ENCODE results near the gene TM4SF20.

TM4SF20 gene

GRCh38 chr2:227414846-227415245, 35.7 kb upstream of the TM4SF20 start:
- no peak for DNase-seq (ENCODE audit: low read depth)
- no peak overlapping the region for H3K4me3 ChIP-seq (ENCODE audit: low read length)
- TF ChIP-seq, protein P1, sequence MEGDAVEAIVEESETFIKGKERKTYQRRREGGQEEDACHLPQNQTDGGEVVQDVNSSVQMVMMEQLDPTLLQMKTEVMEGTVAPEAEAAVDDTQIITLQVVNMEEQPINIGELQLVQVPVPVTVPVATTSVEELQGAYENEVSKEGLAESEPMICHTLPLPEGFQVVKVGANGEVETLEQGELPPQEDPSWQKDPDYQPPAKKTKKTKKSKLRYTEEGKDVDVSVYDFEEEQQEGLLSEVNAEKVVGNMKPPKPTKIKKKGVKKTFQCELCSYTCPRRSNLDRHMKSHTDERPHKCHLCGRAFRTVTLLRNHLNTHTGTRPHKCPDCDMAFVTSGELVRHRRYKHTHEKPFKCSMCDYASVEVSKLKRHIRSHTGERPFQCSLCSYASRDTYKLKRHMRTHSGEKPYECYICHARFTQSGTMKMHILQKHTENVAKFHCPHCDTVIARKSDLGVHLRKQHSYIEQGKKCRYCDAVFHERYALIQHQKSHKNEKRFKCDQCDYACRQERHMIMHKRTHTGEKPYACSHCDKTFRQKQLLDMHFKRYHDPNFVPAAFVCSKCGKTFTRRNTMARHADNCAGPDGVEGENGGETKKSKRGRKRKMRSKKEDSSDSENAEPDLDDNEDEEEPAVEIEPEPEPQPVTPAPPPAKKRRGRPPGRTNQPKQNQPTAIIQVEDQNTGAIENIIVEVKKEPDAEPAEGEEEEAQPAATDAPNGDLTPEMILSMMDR (conservative IDR thresholded peaks at IDR 0.05; ENCODE audit: low read depth, low read length) = no peak

GRCh38 chr2:227413371-227413770, 34.3 kb upstream of the TM4SF20 start:
- TF ChIP-seq, protein P1 (conservative IDR thresholded peaks at IDR 0.05; ENCODE audit: low read depth, low read length) = no peak
- H3K4me3 ChIP-seq (ENCODE audit: low read length) = no peak overlapping the region
- DNase-seq (ENCODE audit: low read depth) = no peak

DNA sequence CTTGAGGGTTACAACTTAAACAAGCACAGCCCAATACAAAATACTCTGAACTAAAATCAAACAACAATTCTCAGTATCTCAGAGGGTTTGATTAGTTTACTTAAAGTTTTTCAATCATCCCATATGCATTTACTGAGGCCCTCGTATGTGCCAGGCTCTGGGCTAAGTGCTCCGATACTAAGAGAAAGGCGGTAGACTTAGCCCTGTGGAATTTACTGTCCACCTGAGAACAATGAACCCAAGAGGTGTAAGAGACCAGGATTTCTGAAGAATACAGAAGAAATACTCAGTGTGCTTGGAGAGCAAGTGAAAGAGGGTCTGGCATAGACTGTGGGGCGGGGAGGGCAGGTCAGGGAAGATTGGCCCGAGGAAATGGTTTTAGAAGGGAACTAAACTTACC, 33.8 kb upstream of the TM4SF20 start:
- DNase-seq (ENCODE audit: low read depth) = no peak
- TF ChIP-seq, protein P1 (conservative IDR thresholded peaks at IDR 0.05; ENCODE audit: low read depth, low read length) = no peak
- no peak overlapping the region for H3K4me3 ChIP-seq (ENCODE audit: low read length)

DNA sequence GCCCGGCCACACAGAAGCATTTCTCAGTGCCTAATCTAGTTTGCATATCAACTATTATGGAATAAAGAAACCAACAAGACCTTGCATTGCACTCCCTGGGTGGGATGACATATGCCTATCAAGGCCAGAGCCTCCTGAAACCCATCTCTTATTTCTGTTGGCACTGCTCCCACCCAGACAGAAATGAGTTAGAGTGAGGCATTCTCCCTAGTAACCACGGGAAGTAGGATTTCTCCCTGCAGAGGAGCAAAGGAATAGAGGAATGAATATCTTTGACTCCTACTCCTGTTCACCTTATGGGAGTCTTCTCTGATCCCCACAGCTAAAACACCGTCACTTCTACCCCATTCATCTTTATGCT, 32.9 kb upstream of the TM4SF20 start:
- TF ChIP-seq, protein P1 (conservative IDR thresholded peaks at IDR 0.05; ENCODE audit: low read depth, low read length) = no peak
- no peak overlapping the region for H3K4me3 ChIP-seq (ENCODE audit: low read length)
- DNase-seq (ENCODE audit: low read depth) = no peak

GRCh38 chr2:227411320-227411989, 32.3 kb upstream of the TM4SF20 start:
- TF ChIP-seq, protein P1 (conservative IDR thresholded peaks at IDR 0.05; ENCODE audit: low read depth, low read length) = no peak
- DNase-seq (ENCODE audit: low read depth) = no peak
- no peak overlapping the region for H3K4me3 ChIP-seq (ENCODE audit: low read length)

GRCh38 chr2:227410191-227410590, 31.1 kb upstream of the TM4SF20 start:
- TF ChIP-seq, protein P1 (conservative IDR thresholded peaks at IDR 0.05; ENCODE audit: low read depth, low read length) = no peak
- DNase-seq (ENCODE audit: low read depth) = no peak
- no peak overlapping the region for H3K4me3 ChIP-seq (ENCODE audit: low read length)

DNA sequence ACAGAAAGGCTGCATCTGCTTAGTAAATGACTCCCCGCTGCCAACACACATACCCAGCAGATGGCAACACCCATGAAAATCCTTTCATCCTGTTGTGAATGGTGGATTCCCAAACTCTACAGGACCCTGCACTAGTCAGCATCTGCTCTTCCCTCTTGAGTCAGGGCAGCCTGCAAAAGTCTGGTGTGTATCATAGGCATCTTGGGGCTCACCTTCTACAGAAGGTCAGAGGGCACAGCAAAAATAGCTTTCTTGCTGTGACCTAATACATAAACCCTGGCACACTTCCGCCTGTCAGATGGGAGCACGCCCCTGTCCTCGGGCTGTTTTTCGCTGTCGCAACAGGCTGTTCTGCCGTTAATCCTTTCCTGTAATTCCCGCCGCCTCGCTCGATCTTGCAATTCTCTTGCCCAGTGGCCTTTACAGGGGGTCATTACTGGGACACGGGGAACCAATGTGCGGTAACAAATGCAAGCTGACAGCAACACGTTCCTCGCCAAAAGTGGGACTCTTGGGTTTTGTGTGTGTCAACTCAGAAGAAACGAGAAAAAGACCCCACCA, 28.6 kb upstream of the TM4SF20 start:
- DNase-seq (ENCODE audit: low read depth) = peak; percentile 84

More for the DNA sequence above, 28.6 kb upstream of the TM4SF20 start:
- no peak overlapping the region for H3K4me3 ChIP-seq (ENCODE audit: low read length)
- TF ChIP-seq, protein P1 (conservative IDR thresholded peaks at IDR 0.05; ENCODE audit: low read depth, low read length) = peak; percentile 29

Data from retinal pigment epithelial cell (primary cell).